ENCODE data around the gene CFAP20DC.
A peak's percentile ranks its signal among the peaks of the same experiment; 100 is the strongest.
"Not testable (repeated sequence)": the region's sequence is repeated elsewhere in the genome, so short reads cannot be mapped to it uniquely, and the experiment has no call there.

The CFAP20DC gene

DNA sequence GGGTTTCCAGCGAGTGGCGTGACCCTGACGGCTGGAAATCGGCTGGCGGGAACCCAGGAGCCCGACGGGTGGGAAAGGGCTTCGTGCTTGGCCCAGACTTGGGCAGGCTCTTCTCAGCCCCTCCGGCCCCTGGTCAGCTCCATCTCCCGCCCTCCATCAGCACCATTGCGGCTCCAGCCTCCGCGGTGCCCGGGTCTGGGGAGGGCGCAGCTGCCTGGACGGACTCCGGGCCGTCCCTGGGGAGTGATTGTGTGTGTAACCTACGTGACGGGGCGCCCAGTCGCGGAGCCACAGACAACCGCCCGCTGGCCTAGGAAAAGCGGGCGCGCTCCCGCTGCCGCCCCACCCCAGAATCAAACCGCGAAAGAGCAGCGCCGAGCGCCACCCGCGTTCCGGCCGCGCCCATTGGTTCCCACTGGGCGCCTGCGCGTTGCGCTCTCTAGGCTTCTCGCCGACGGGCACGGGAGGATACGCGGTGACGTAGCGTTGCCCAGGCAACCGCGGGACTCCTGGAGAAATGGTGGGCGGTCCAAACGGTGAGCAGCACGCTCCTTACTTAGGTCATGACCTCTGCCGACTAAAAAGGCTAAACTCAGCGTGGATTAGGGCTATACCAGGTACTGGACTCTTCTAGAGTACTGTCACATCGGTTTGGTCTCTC lies at the start of gene CFAP20DC:
TSS of gene CFAP20DC (minus strand) at position 355 of the 661 bp plus-strand sequence. CDS start 394 bp downstream, outside the sequence.
- peak; percentile 99 for DNase-seq (ENCODE audit: low spot score)

GRCh38 chr3:59098516-59098915 lies 48.7 kb upstream of the CFAP20DC start:
- DNase-seq (ENCODE audit: low spot score): not testable (repeated sequence)

DNA sequence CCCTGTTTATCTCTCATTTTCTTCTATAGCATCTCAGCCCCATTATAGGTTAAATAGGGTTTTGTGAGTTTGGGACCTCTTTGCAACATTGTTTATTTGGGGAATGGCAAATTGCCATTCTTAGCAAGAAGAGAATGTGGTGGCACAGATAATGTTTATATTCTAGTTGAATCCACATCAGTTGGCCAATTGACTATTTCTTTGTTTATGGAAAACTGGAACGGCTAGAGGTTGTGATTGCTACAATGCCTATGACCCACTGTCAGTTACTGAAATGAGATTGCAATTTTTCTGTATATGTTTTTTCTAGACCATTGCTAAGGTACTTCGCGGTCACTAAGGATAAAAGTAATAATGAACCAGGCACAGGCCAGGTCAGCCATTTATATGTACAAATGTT lies 44.6 kb upstream of the CFAP20DC start:
- no peak for DNase-seq (ENCODE audit: low spot score)

DNA sequence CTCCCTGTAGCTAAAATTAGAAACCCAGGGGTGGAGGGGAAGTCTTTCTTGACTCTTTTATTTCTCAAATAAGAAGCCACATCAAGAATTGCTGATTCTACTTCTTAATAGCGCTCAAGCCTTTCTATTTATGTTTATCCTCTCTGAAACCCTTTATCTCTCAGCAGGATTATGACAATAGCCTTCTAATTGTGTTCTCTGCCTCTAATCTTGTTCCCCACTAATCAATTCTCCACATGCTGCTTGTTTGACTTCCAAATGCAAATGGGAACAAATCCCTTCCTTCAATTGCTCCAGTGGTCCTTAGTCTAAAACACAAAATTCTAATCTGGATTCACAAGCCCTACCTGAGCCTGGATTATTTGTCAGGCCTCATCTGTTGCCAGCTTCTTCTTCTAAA lies 43.7 kb upstream of the CFAP20DC start:
- no peak for DNase-seq (ENCODE audit: low spot score)

GRCh38 chr3:59088761-59089160 lies 38.9 kb upstream of the CFAP20DC start:
- DNase-seq (ENCODE audit: low spot score): no peak

- DNase-seq (ENCODE audit: low spot score): no peak
Measured at GRCh38 chr3:59085976-59086375, 36.2 kb upstream of the CFAP20DC start.

- DNase-seq (ENCODE audit: low spot score): no peak
Measured at GRCh38 chr3:59084583-59084982, 34.8 kb upstream of the CFAP20DC start.

DNA sequence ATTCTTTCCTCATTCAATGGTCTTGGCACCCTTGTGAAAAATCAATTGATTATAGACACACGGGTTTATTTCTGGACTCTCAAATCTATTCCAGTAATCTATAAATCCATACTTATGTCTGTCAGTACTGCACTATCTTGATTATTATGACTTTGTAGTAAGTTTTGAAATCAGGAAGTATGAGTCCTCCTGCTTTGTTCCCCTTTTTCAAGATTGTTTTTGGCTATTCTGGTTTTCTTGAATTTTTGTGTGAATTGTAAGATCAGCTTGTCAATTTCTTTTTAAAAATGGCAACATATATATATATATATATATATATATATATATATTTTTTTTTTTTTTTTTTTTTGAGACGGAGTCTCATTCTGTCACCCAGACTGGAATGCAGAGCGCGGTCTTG lies 32.3 kb upstream of the CFAP20DC start:
- no peak for DNase-seq (ENCODE audit: low spot score)

GRCh38 chr3:59081071-59081470 lies 31.2 kb upstream of the CFAP20DC start:
- DNase-seq (ENCODE audit: low spot score): no peak

- DNase-seq (ENCODE audit: low spot score): no peak
Measured at GRCh38 chr3:59079962-59080361, 30.1 kb upstream of the CFAP20DC start.

DNA sequence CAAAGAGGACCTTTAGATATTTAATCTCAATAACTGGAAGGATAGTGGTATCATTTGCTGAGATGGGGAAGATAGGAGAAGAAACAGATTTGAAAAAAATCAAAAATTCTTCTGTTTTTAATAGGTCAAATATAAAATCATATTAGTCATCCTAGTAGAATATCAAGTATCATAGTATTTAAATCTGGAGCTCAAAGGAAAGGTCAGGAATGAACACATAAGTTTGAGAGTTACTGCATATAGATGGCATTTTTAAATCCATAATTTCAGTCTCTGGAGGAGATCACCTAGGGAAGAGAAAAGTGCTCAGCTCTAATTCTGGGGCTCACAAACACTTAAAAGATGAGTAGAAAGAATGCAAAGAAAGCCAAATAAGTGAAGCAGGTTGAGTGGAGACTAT lies 24.9 kb upstream of the CFAP20DC start:
- no peak for DNase-seq (ENCODE audit: low spot score)

- DNase-seq (ENCODE audit: low spot score): no peak
Measured at GRCh38 chr3:59072681-59073080, 22.9 kb upstream of the CFAP20DC start.

- DNase-seq (ENCODE audit: low spot score): no peak
Measured at GRCh38 chr3:59069838-59070237, 20.0 kb upstream of the CFAP20DC start.

DNA sequence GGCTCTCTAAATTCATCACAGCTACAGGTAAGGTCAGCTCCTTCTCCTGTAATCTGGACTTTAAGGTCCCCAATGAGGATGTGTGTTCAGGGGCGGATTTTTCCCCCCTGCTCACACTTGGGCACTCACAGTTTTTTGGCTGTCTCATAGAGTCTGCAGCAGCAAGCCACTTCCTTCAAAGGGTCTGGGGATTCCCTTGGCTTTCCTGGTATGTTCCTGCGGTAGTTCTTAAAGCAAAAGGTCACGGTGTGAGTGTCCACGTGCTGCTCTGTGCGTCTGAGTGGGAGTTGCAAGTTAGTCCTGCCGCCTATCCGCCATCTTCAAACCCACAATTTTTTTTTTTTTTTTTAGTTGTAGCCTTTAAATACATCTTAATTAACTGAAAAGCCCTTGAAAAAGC lies 15.4 kb upstream of the CFAP20DC start:
- DNase-seq (ENCODE audit: low spot score): no peak

DNA sequence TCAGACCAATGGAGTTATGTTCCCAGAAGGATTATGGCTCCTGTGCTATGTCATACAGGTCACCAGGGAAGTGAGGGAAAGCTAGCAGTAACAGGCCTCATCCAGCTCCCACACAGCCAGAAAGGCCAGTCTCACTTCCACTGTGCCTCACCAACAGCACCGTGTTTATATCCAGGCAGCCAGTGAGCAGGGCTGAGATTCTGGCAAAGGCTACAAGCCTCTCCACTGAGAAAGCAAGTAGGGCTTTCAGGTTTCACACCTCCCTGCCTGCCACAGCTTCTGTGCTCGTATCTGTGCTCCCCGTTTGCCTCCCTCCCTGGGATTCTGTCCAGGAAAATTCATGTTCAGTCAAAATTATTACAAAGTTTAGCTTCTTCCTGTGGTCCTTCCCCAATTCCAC lies 14.9 kb upstream of the CFAP20DC start:
- no peak for DNase-seq (ENCODE audit: low spot score)

DNA sequence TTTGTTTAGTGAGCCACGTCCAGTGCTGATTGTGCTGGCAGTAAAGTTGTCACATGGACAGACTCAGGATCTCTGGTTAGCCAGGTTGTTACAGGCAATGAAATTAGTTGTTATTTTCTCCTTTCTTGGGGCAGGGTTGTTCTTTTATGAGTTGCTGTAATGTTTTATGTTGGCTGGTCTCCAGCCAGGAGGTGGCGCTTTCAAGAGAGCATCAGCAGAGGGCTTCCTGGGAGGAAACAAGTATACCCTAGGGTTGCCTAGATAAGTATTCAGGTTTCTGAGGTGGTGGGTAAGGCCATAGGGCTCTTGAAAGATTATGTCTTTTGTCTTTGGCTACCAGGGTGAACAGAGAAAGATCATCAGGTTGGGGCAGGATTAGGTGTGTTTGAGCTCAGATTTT lies 14.5 kb upstream of the CFAP20DC start:
- no peak for DNase-seq (ENCODE audit: low spot score)

DNA sequence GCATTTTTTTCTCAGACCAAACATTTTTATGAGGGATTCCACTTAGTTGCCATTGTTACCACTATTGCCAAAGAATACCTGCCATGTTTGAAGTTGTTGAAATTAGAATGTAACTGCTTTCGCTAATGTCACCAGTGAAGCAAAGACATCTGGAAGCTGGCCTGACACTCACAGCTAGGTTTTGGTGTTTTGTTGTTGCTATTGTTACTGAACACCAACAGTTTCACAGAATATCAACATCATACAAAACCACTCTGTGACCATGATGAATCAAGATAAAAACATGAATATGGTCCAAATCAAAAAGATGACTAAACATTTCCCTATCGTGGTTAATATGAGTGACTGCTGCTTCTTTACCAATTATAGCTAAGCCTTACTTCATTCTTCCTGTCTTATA lies 6.9 kb upstream of the CFAP20DC start:
- no peak for DNase-seq (ENCODE audit: low spot score)

DNA sequence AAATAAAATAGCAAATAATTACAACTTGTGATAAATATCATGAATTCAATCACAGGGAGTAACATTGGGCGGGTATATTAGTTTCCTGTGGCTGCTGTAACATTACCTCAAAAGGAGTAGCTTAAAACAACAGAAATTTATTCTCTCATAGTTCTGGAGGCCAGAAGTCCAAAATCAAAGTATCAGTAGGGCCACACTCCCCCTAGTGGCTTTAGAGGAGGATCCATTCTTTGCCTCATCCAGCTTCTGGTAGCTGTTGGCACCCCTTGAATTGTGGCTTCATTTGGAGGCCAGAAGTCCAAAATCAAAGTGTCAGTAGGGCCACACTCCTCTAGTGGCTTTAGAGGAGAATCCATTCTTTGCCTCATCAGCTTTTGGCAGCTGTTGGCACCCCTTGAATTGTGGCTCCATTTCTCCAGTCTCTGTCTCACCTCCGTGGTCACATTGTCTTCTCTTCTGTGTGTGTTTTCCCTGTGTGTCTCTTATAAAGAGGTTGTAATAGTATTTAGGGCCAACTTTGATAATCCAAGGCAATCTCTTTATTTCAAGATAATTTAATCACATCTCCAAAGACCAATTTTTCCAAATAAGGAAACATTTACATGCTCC lies 3.1 kb upstream of the CFAP20DC start:
- peak; percentile 11 for DNase-seq (ENCODE audit: low spot score)

DNA sequence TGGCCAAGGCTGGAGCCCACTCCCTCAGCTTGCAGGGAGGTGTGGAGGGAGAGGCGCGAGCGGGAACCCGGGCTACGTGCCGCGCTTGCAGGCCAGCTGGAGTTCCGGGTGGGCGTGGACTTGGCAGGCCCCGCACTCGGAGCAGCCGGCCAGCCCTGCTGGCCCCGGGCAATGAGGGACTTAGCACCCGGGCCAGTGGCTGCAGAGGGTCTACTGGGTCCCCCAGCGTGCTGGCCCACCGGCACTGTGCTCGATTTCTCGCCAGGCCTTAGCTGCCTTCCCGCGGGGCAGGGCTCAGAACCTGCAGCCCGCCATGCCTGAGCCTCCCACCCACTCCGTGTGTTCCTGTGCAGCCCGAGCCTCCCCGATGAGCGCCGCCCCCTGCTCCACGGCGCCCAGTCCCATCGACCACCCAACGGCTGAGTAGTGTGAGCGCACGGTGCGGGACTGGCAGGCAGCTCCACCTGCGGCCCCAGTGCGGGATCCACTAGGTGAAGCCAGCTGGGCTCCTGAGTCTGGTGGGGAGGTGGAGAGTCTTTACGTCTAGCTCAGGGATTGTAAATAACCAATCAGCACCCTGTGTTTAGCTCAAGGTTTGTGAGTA lies 1.1 kb upstream of the CFAP20DC start:
- DNase-seq (ENCODE audit: low spot score): not testable (repeated sequence)

DNA sequence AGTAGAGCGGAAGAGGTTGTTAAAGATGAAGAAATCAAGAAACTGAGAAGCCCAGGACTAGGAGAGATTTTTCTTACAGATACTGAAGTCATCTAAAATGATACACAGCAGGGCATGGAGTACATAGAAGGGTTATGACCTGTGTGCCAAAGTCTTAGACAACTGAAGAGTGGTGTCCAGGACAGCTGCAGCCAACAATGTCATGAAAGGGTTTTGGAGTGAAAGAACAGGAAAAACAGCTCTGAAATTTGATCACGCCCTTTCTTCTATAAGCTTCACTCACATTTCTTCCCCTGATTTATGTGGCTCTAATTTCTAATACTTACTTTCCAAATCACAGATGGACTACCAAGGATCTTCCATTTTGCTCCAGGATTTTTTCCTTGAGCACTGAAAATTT lies 3.0 kb downstream of the CFAP20DC start:
- DNase-seq (ENCODE audit: low spot score): peak; percentile 11

- DNase-seq (ENCODE audit: low spot score): no peak
Measured at GRCh38 chr3:59043391-59043790, 6.4 kb downstream of the CFAP20DC start.

- DNase-seq (ENCODE audit: low spot score): no peak
Measured at GRCh38 chr3:59040902-59041301, 8.9 kb downstream of the CFAP20DC start.

- no peak for DNase-seq (ENCODE audit: low spot score)
Measured at GRCh38 chr3:59027607-59028006, 22.2 kb downstream of the CFAP20DC start.

GRCh38 chr3:59023612-59024011 lies 26.2 kb downstream of the CFAP20DC start:
- DNase-seq (ENCODE audit: low spot score): no peak

Data from iPS-NIHi11 (cell line).